IPS-18c (cell line): ENCODE results near the gene POLR2B.
"Not testable (repeated sequence)": the region's sequence is repeated elsewhere in the genome, so short reads cannot be mapped to it uniquely, and the experiment has no call there.

Experiments used
- H3K4me3 ChIP-seq: 2 replicates; pipeline ENCODE4 v1.7.0; 2013; ENCODE audit warnings: low read depth, mild to moderate bottlenecking, low read length, moderate library complexity; ENCODE audit not compliant: insufficient read depth
- H3K9me3 ChIP-seq: one replicate; pipeline ENCODE4 v1.6.1; 2013; ENCODE audit warnings: mild to moderate bottlenecking, low read length, moderate library complexity; ENCODE audit not compliant: control insufficient read depth, insufficient read depth

POLR2B gene

GRCh38 chr4:56978750-56979303, at the start of gene POLR2B:
Gene POLR2B (plus strand): TSS chr4:56978896. CDS start chr4:56978986, 90 bp downstream.
- H3K4me3 ChIP-seq = peak within 1 kb of the TSS; percentile 94
- no peaks in the 10 kb centered on the region for H3K9me3 ChIP-seq

- H3K9me3 ChIP-seq = no peaks in the 10 kb centered on the region
- H3K4me3 ChIP-seq = no peak overlapping the region
These were observed 48.1 kb upstream of the POLR2B start for GRCh38 chr4:56930638-56931037.

DNA sequence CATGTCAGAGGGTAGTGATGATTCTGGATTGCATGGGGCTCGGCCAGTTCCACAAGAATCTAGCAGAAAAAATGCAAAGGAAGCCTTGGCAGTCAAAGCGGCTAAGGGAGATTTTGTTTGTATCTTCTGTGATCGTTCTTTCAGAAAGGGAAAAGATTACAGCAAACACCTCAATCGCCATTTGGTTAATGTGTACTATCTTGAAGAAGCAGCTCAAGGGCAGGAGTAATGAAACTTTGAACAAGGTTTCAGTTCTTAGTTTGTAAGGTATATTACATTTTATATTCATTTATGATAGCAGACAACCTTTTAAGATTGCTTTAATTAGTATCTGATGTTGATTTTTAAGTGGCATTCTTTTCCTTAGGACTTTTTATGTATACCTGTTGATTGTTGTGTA, 46.8 kb upstream of the POLR2B start:
- H3K9me3 ChIP-seq = no peaks in the 10 kb centered on the region
- H3K4me3 ChIP-seq = no peak overlapping the region

DNA sequence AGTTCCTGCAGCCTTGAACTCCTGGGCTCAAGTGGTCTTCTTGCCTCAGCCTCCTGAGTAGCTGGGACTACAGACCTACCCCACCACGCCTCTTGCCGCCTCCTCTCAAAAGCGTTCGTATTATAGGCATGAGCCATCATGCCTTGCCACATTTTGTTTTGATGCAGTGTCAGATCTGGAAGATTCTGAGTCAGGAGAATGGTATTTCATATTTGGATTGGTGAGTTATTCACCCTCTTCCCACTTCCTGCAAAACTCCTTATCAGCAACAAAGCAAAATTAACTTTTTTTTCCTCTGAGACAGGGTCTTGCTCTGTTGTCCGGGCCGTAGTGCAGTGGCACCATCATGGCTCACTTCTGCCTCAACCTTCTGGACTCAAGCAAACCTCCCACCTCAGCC, 41.4 kb upstream of the POLR2B start:
- Histone ChIP-seq H3K9me3 (no peaks in the 10 kb centered on the region), H3K4me3 (no peak overlapping the region)

GRCh38 chr4:56939826-56940225, 38.9 kb upstream of the POLR2B start:
- H3K9me3 ChIP-seq, H3K4me3 ChIP-seq: not testable (repeated sequence)

DNA sequence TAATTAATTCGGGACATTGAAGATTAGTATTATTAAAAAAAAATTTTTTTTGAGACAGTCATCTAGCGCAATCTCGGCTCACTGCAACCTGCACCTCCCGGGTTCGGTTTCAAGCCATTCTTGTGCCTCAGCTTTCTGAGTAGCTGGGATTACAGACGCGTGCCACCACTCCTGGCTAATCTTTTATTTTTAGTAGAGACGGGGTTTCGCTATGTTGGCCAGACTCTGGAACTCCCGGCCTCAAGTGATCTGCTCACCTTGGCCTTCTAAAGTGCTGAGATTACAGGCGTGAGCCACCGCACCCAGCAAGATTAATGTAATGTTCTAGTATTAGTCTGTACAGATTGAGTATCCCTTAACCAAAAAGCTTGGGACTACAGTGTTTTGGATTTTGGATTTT, 38.3 kb upstream of the POLR2B start:
- H3K4me3 ChIP-seq = no peak overlapping the region
- H3K9me3 ChIP-seq = no peaks in the 10 kb centered on the region

DNA sequence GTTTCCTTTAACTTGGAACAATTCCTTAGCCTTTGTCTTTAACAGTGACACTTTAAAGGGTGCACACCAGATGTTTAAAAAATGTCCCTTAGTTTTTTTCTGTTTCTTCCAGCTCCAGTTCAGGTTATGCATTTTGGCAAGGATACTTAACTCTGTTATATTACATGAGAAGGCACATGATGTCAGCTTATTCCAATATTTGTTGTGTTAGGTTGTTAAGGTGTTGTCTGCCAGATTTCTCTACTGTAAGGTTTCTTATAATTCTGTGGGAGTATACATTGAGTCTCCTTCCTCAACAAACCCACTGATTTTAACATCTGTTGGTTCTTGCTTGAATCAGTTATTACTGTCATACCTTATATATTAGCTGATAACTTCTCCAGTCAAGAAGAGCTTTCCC, 37.7 kb upstream of the POLR2B start:
- Histone ChIP-seq H3K9me3 (no peaks in the 10 kb centered on the region), H3K4me3 (no peak overlapping the region)

DNA sequence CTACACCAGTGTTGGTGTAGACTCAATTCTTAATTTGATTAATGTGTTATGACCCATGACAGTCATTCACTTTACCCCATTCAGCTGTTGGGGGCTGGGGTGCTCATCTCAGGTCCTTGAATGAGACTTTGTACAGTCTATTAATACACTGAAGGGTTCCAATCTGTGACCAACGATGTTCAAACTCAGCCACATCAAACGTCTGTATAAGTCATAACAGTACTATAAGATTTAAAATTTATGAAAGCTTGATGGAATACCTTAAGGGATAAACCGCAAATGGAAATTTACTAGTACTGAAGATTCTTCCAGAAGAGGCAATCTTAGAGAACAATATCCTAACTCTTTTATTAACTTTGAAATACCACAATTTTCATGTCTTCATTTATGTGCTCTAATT, 37.3 kb upstream of the POLR2B start:
- Histone ChIP-seq H3K9me3 (no peaks in the 10 kb centered on the region), H3K4me3 (no peak overlapping the region)

GRCh38 chr4:56953680-56954520, 24.8 kb upstream of the POLR2B start:
- no peak overlapping the region for H3K4me3 ChIP-seq
- H3K9me3 ChIP-seq = no peaks in the 10 kb centered on the region

- no peak overlapping the region for H3K4me3 ChIP-seq
These were observed 20.6 kb upstream of the POLR2B start for GRCh38 chr4:56958111-56958517.

DNA sequence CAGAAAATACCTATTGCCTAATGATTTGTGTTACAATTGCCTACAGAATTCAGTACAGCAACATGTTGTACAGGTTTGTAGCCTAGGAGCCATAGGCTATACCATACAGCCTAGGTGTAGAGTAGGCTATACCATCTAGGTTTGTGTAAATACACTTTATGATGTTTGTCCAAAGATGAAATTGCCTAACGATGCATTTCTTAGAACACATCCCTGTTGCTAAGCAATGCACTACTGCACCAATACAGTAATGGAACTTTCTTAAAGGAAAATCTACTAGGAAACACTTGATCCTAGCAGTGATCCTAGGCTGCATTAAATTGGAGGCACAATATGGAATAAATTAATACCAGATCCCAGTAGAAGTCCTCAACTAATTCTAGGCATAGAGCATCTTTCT, 19.6 kb upstream of the POLR2B start:
- Histone ChIP-seq H3K4me3 (no peak overlapping the region), H3K9me3 (no peaks in the 10 kb centered on the region)

More at GRCh38 chr4:56958111-56958517, 20.6 kb upstream of the POLR2B start:
- no peaks in the 10 kb centered on the region for H3K9me3 ChIP-seq

DNA sequence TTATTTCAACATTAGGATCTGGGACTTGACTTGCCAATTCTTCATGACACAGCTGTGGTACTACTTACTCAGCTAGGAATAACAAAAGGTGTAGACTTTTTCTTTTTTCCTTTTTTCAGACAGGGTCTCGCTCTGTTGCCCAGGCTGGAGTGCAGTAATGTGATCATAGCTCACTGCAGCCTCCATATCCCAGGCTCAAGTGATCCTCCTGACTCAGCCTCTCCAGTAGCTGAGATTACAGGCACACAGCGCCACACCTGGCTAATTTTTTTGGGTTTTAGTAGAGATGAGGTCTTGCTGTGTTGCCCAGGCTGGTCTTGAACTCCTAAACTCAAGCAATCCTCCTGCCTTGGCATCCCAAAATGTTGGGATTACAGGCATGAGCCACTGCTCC, 17.6 kb upstream of the POLR2B start:
- H3K4me3 ChIP-seq = no peak overlapping the region
- no peaks in the 10 kb centered on the region for H3K9me3 ChIP-seq

- Histone ChIP-seq H3K9me3 (no peaks in the 10 kb centered on the region), H3K4me3 (no peak overlapping the region)
These were observed 7.3 kb upstream of the POLR2B start for GRCh38 chr4:56971383-56971782.

GRCh38 chr4:56972389-56972788, 6.3 kb upstream of the POLR2B start:
- H3K4me3 ChIP-seq = no peak overlapping the region
- no peaks in the 10 kb centered on the region for H3K9me3 ChIP-seq

DNA sequence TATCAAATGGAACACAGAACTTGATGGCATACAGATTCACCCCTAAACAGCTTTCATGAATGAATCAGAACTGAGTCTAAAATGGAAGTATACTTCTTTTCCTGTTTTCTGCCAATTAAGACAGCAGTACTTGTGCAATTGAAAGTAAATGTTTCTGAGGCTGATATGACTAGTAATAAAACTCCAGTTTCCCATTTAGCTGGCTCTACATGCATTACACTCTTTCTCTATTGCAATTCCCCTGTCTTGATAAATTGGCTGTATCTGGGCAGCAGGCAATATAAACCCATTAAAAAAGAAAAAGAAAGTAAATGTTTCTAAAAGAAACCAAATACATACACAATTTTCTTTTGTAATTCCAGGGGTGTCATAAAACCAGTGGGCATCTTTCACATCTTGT, 5.9 kb upstream of the POLR2B start:
- no peaks in the 10 kb centered on the region for H3K9me3 ChIP-seq
- no peak overlapping the region for H3K4me3 ChIP-seq

- H3K9me3 ChIP-seq = no peaks in the 10 kb centered on the region
- H3K4me3 ChIP-seq = no peak overlapping the region
These were observed 5.4 kb upstream of the POLR2B start for GRCh38 chr4:56973336-56973735.

DNA sequence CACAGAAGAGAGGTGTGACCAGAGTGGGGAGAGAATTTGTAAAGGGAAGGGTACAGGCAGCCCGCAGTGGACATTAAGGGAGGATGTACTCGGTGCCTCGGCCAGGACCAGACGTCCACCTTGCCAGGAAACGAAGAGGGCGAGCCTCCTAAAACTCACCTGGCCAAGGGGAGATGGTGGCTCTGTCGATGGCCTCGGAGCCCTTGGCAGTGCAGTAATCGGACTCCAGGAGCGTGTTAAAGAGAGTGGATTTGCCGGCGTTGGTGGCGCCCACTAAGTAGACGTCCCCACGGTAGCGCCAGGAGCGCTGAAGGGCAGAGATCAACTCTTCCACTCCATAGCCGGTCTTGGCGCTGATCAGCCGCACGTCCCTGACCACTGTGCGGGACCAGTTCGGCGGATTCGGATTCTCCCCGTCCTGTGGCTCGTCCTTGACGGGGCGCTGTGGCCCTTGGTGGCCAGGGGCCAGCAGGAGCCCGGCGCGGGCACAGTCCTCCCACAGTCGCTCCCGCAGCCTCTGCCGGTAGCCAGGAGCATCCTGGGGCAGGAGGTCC, 2.3 kb upstream of the POLR2B start:
- Histone ChIP-seq H3K4me3 (peak overlapping the region; percentile 94), H3K9me3 (no peaks in the 10 kb centered on the region)

GRCh38 chr4:56976837-56977320, 1.8 kb upstream of the POLR2B start:
- H3K9me3 ChIP-seq = no peaks in the 10 kb centered on the region
- peak overlapping the region; percentile 94 for H3K4me3 ChIP-seq
